ENCODE measurements around the gene DLEU7. TPM values are rescaled to one million over a fixed set of nuclear protein-coding genes. Genes with fewer than 3 reads are reported as not detected.

Gene DLEU7
- total RNA-seq, 1 donor from 2014 or later = not detected

DNA sequence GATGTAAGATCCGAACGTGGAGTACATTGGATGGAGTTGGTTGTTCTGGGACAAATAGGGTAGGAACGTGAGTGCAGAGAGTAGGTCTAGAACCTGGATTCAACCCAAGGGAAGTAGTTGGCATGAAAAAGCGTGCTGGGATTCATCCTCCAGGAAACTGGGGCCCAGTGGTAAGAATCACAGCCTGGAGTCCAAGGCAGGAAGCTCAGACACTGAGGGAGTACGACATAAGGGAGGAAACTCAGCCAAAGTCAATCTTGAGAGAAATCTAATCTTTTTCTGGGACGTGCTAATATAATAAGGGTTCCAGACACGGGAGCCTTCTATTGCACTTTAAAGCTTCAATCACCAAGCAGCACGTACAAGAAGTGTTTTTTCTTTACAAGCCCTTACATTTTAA is 46.4 kb downstream of the DLEU7 start:
- intact Hi-C loops (cut with micrococcal nuclease) = no loop called here

DNA sequence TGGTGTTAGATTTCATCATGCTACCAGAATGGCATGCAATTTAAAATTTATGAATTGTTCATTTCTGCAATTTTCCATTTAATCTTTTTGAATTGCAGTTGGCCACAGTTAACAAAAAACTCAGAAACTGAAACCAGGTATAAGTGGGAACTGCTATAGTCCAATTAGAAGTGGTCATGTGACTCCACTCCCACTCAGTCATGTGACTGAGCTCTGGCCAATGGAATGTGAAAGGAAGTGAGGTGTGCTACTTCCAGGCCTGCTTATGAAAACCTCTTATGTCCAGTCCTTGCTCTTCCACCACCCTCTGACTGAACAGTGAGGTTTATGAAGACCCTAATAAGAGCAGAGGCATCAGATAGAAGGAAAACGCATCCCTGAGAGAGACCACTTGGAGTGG is 47.0 kb downstream of the DLEU7 start:
- intact Hi-C loops (cut with micrococcal nuclease) = no loop called here

GRCh38 chr13:50794226-50794625 is 49.3 kb downstream of the DLEU7 start:
- intact Hi-C loops (cut with micrococcal nuclease) = no loop called here

DNA sequence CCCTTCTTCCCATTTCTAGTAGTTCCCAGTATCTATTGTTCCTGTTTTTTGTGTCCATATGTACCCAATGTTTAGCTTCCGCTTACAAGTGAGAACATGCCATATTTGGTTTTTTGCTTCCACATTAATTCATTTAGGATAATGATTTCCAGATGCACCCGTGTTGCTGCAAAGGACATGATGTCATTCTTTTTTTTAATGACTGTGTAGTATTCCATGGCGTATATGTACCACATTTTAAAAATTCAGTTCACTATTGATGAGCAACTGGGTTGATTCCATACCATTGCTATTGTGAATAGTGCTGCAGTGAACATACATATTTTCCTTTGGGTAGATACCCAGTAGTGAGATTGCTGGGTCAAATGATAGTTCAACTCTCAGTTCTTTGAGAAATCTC is 50.5 kb downstream of the DLEU7 start:
- intact Hi-C loops (cut with micrococcal nuclease) = no loop called here

GRCh38 chr13:50788551-50789210 is 54.8 kb downstream of the DLEU7 start:
- intact Hi-C loops (cut with micrococcal nuclease) = no loop called here

DNA sequence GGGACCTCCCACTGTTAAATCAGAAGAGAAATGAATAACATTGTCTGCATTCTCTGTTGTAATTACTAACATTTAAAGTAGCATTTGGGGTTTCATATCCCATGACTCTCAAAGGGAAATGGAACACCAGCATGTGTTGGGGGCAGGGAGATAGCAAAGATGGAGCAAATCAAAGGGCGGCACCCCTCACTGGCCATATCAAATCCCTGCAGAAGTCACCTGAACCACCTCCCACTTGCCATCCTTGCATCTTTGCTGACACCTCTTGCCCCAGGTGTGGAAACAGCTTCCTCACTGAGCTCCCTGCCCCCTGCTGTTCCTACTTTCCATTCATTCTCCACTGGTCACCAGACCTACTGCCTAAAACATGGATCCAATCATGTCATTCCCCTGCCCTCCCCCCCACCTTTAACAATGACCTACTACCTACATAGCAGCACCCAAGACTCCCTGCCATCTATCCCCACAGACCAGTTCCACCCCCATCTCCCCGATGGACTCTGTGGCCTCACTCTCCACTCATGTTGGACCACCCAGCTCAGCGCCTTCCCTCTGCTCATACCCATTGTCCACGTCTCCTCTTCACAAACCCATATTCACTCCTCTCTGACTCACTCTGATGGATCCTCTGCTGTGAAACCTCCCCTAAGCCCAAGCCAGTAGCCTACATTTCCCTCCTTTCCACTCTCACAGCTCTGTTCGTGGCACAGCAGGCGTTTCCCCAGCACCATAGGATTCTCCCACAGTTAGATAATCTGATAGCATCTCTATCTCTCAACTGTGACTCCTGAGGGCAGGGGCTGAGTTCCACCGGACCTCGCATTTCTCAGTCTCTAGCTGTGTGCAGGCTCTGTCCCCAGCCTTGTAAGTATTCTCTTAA is 55.9 kb downstream of the DLEU7 start:
- intact Hi-C loops (cut with micrococcal nuclease) = no loop called here

GRCh38 chr13:50783717-50784290 is 59.7 kb downstream of the DLEU7 start:
- intact Hi-C loops (cut with micrococcal nuclease) = no loop called here

DNA sequence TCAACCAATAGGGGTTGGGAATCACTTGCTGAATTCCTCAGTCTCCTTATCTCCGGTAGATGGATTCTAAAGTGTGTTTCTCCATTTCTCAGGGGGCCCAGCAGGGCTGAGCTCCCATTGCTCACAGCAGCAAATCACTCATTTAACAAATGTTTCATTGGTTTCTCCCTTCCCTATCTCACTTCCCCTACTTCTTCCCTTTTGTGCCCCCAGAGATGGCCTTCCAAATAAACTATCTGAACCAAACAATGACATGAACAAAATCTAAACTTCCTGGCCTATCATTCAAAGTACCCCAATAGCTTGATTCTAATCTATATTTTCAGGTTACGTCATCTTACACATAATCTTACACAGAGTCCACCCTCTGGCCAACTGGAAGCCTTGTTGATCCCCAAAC is 60.4 kb downstream of the DLEU7 start:
- intact Hi-C loops (cut with micrococcal nuclease) = no loop called here

- intact Hi-C loops (cut with micrococcal nuclease) = no loop called here
These were observed 63.1 kb downstream of the DLEU7 start for GRCh38 chr13:50780201-50781015.

- intact Hi-C loops (cut with micrococcal nuclease) = no loop called here
These were observed 63.9 kb downstream of the DLEU7 start for GRCh38 chr13:50779443-50780200.

Other genes starting within 250 kb of the DLEU7 start
- gene RNASEH2B, start 66.1 kb upstream of the DLEU7 start, total RNA-seq = 84.4 and 84.7 TPM in 2 replicates